Brain microvascular endothelial cell (primary cell): ENCODE measurements around the gene B9D1.
A peak's percentile ranks its signal among the peaks of the same experiment; 100 is the strongest.

ENCODE experiments used
- DNase-seq: peaks from one replicate; pipeline ENCODE4 v3.0.0-alpha.2; 2020
- H3K27ac ChIP-seq: fragments of 250-450 bp; sonication (Bioruptor Pico); 2 replicates; pipeline ENCODE4 v1.5.1; 2020; ENCODE audit warnings: mild to moderate bottlenecking, moderate library complexity
- H3K27me3 ChIP-seq: fragments of 250-450 bp; sonication (Bioruptor Pico); replicated peaks from 2 replicates; pipeline ENCODE4 v1.5.1; 2020; ENCODE audit warnings: mild to moderate bottlenecking
- H3K36me3 ChIP-seq: fragments of 250-450 bp; sonication (Bioruptor Pico); replicated peaks from 2 replicates; pipeline ENCODE4 v1.5.1; 2020; ENCODE audit warnings: mild to moderate bottlenecking
- H3K4me3 ChIP-seq: 2 replicates; pipeline ENCODE4 v1.5.1; 2011; ENCODE audit warnings: low read depth, mild to moderate bottlenecking, control low read depth, low read length, moderate library complexity
- CTCF ChIP-seq: IDR thresholded peaks from 2 replicates; pipeline ENCODE4 v1.5.1; 2011; ENCODE audit warnings: low read depth, mild to moderate bottlenecking, moderate library complexity, low read length, control low read depth, inconsistent platforms; ENCODE audit errors: missing control alignments
- in situ Hi-C: cut with HindIII; loops from 2 replicates; pipeline ENCODE4 v1.10.0; 2017; ENCODE audit warnings: low sequenced_read_pairs, low pct_ligation_motif_present

The B9D1 gene

GRCh38 chr17:19378416-19379360 lies 16.2 kb upstream of the B9D1 start, which contains the start of gene MAPK7:
TSS of gene MAPK7 (plus strand) at chr17:19378498. CDS start at chr17:19378901, 403 bp downstream.
- no peak for DNase-seq
- Histone ChIP-seq H3K27ac (peak within 1 kb of the TSS; percentile 87), H3K27me3 (no peaks in the 10 kb centered on the region), H3K4me3 (peak within 1 kb of the TSS; percentile 82), H3K36me3 (peaks cover 38% of the 10 kb centered on the region)
- no peak for TF ChIP-seq CTCF
- in situ Hi-C loops: no loop called here

GRCh38 chr17:19377602-19378415 lies 15.3 kb upstream of the B9D1 start:
- in situ Hi-C loops: no loop called here
- TF ChIP-seq CTCF: no peak
- H3K27me3 ChIP-seq: no peaks in the 10 kb centered on the region
- H3K4me3 ChIP-seq: peak overlapping the region; percentile 82
- peak overlapping the region; percentile 87 for H3K27ac ChIP-seq
- peaks cover 32% of the 10 kb centered on the region for H3K36me3 ChIP-seq
- peak; percentile 97 for DNase-seq

GRCh38 chr17:19376811-19377210 lies 14.3 kb upstream of the B9D1 start:
- DNase-seq: no peak
- Histone ChIP-seq H3K27me3 (no peaks in the 10 kb centered on the region), H3K27ac (peak overlapping the region; percentile 87), H3K36me3 (peaks cover 24% of the 10 kb centered on the region), H3K4me3 (peak overlapping the region; percentile 67)
- no peak for TF ChIP-seq CTCF
- in situ Hi-C loops: no loop called here

- no peak overlapping the region for H3K27ac ChIP-seq
- no peak for TF ChIP-seq CTCF
Observed at GRCh38 chr17:19375732-19376131, 13.2 kb upstream of the B9D1 start.

GRCh38 chr17:19374136-19374535 lies 11.6 kb upstream of the B9D1 start:
- Histone ChIP-seq H3K36me3 (no peaks in the 10 kb centered on the region), H3K27me3 (no peaks in the 10 kb centered on the region), H3K4me3 (no peak overlapping the region), H3K27ac (no peak overlapping the region)
- DNase-seq: no peak
- TF ChIP-seq CTCF: no peak
- in situ Hi-C loops: no loop called here

More at GRCh38 chr17:19375732-19376131, 13.2 kb upstream of the B9D1 start:
- Histone ChIP-seq H3K36me3 (peaks cover 14% of the 10 kb centered on the region), H3K4me3 (no peak overlapping the region), H3K27me3 (no peaks in the 10 kb centered on the region)
- in situ Hi-C loops: no loop called here
- DNase-seq: no peak
